T-helper 1 cell treated with Interleukin-12 subunit alpha and Interleukin-12 subunit beta and Interleukin-4 antibody, amounts not matched to agents 30 μg/mL and 1 μg/mL, for 36 hours (primary cell): ENCODE results near the gene DUSP28.
A peak's percentile ranks its signal among the peaks of the same experiment; 100 is the strongest.

Source experiments
- H3K27ac Mint-ChIP-seq: one replicate; pipeline ENCODE4 v1.8.0; 2021; ENCODE audit warnings: mild to moderate bottlenecking, mixed read lengths
- H3K27me3 Mint-ChIP-seq: one replicate; pipeline ENCODE4 v1.8.0; 2021; ENCODE audit warnings: low read depth, mixed read lengths
- H3K36me3 Mint-ChIP-seq: one replicate; pipeline ENCODE4 v1.8.0; 2021; ENCODE audit warnings: low read depth, mixed read lengths
- H3K4me1 Mint-ChIP-seq: one replicate; pipeline ENCODE4 v1.8.0; 2021; ENCODE audit warnings: low read depth, mixed read lengths
- H3K4me3 Mint-ChIP-seq: one replicate; pipeline ENCODE4 v1.8.0; 2021; ENCODE audit warnings: mild to moderate bottlenecking, moderate library complexity, mixed read lengths
- H3K9me3 Mint-ChIP-seq: one replicate; pipeline ENCODE4 v1.8.0; 2021; ENCODE audit warnings: mixed read lengths

Gene DUSP28

GRCh38 chr2:240539906-240540305 is 20.3 kb upstream of the DUSP28 start:
- peaks cover 12% of the 10 kb centered on the region for H3K9me3 Mint-ChIP-seq
- H3K27ac Mint-ChIP-seq = no peak overlapping the region
- H3K4me1 Mint-ChIP-seq = no peaks in the 10 kb centered on the region
- H3K36me3 Mint-ChIP-seq = peaks cover 39% of the 10 kb centered on the region
- H3K4me3 Mint-ChIP-seq = no peak overlapping the region
- no peaks in the 10 kb centered on the region for H3K27me3 Mint-ChIP-seq

GRCh38 chr2:240551288-240551687 is 8.9 kb upstream of the DUSP28 start:
- Mint-ChIP-seq H3K27me3 (no peaks in the 10 kb centered on the region), H3K27ac (no peak overlapping the region), H3K36me3 (peaks cover 32% of the 10 kb centered on the region), H3K4me1 (peaks cover 3% of the 10 kb centered on the region), H3K9me3 (peaks cover 15% of the 10 kb centered on the region), H3K4me3 (no peak overlapping the region)

GRCh38 chr2:240551811-240552210 is 8.3 kb upstream of the DUSP28 start:
- Mint-ChIP-seq H3K27me3 (no peaks in the 10 kb centered on the region), H3K36me3 (peaks cover 32% of the 10 kb centered on the region), H3K4me3 (no peak overlapping the region), H3K9me3 (peaks cover 15% of the 10 kb centered on the region), H3K27ac (no peak overlapping the region), H3K4me1 (peaks cover 8% of the 10 kb centered on the region)

- Mint-ChIP-seq H3K4me1 (peaks cover 18% of the 10 kb centered on the region), H3K27ac (no peak overlapping the region), H3K9me3 (peaks cover 15% of the 10 kb centered on the region), H3K27me3 (no peaks in the 10 kb centered on the region), H3K36me3 (peaks cover 30% of the 10 kb centered on the region), H3K4me3 (no peak overlapping the region)
Measured at GRCh38 chr2:240553956-240554480, 6.1 kb upstream of the DUSP28 start.

GRCh38 chr2:240554767-240555493 is 5.2 kb upstream of the DUSP28 start:
- peaks cover 15% of the 10 kb centered on the region for H3K9me3 Mint-ChIP-seq
- peaks cover 29% of the 10 kb centered on the region for H3K36me3 Mint-ChIP-seq
- H3K27ac Mint-ChIP-seq = no peak overlapping the region
- H3K4me3 Mint-ChIP-seq = no peak overlapping the region
- no peaks in the 10 kb centered on the region for H3K27me3 Mint-ChIP-seq
- peaks cover 27% of the 10 kb centered on the region for H3K4me1 Mint-ChIP-seq

GRCh38 chr2:240555541-240556250 is 4.5 kb upstream of the DUSP28 start:
- Mint-ChIP-seq H3K36me3 (peaks cover 26% of the 10 kb centered on the region), H3K9me3 (peaks cover 14% of the 10 kb centered on the region), H3K27me3 (no peaks in the 10 kb centered on the region), H3K4me3 (no peak overlapping the region), H3K4me1 (peaks cover 27% of the 10 kb centered on the region), H3K27ac (no peak overlapping the region)

DNA sequence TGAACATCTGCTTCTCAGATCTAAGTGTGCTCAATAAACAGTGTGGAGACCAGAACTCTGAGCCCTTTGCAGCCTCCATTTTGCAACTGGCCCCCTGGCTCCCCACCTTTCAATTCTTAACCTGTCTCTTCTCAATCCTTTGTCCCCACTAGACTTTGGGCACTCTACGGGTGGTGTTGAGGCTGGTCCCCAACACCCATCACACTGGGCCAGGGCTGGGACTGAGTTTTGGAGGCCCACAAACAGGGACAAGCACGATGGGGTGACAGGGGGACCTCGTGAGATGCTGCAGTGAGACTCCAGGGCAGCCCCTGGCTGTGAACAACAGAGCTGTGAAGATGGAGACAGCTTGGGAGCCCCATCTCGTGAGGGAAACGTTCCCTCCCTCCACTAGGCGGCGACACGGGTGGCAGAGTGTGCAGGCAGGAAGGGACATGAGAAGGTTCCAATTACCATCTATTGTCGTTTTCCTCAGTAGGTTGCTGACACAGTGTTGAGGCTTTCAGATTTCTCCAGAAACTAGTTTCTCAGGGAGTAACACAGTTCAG is 3.5 kb upstream of the DUSP28 start:
- H3K36me3 Mint-ChIP-seq = peaks cover 20% of the 10 kb centered on the region
- no peak overlapping the region for H3K27ac Mint-ChIP-seq
- no peaks in the 10 kb centered on the region for H3K27me3 Mint-ChIP-seq
- H3K4me1 Mint-ChIP-seq = peaks cover 33% of the 10 kb centered on the region
- peaks cover 5% of the 10 kb centered on the region for H3K9me3 Mint-ChIP-seq
- H3K4me3 Mint-ChIP-seq = no peak overlapping the region

GRCh38 chr2:240557101-240557751 is 2.9 kb upstream of the DUSP28 start:
- Mint-ChIP-seq H3K9me3 (no peaks in the 10 kb centered on the region), H3K4me1 (peaks cover 37% of the 10 kb centered on the region), H3K36me3 (peaks cover 17% of the 10 kb centered on the region), H3K27ac (no peak overlapping the region), H3K27me3 (no peaks in the 10 kb centered on the region), H3K4me3 (no peak overlapping the region)

DNA sequence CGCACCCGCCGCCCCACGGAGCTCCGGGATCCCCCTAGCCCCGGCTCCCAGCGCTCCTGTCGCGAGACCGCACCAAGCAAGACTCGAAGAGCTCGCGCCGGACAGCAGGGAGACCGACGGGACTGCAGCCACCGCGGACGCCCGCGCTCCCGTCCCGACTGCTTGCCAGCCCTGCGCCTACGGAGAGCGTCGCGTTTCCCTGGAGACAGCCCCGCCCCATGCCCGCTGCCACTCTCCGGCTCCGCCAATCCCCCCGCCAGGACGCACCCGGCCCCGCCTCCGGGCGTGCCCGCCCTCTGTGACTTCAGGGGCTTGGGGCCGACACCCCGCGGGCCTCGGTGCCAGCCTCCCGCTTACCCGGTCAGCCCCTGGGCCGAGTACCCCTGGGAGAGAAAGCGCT is 2.3 kb upstream of the DUSP28 start, which contains the start of gene ANKMY1:
ANKMY1 (minus strand) TSS at position 181 of the 400 bp plus-strand sequence. CDS start 653 bp downstream, outside the sequence.
- Mint-ChIP-seq H3K27ac (peak within 1 kb of the TSS; percentile 20), H3K4me1 (peaks cover 40% of the 10 kb centered on the region), H3K36me3 (peaks cover 18% of the 10 kb centered on the region)

DNA sequence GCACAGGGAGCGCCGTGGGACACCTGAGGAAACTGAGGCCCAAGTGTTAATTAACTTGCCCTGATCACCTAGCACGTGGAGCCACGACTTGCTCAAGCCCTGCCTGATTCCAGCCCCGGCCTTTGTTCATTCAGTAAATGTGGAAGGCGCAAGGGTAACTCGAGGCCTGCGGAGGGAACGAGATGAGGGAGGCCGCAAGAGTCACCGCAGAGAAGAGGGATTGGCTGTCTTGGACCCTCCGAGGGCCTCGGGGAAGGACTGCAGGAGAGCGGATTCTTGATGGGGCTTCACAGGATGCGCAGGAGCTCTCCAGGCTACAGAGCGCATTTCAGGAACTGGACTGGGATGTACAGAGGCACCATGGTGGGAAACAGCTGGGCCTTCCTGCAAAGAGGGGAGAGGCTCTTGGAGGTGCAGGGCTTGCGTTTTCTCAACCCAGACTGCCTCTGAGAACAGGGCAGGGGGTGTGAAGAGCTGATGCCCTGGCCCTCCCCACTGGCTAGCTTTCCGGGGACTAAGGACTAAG is 1.9 kb upstream of the DUSP28 start:
- H3K9me3 Mint-ChIP-seq = no peaks in the 10 kb centered on the region
- H3K4me3 Mint-ChIP-seq = peak overlapping the region; percentile 79
- H3K27me3 Mint-ChIP-seq = no peaks in the 10 kb centered on the region
- peaks cover 42% of the 10 kb centered on the region for H3K4me1 Mint-ChIP-seq
- peaks cover 16% of the 10 kb centered on the region for H3K36me3 Mint-ChIP-seq
- no peak overlapping the region for H3K27ac Mint-ChIP-seq

More for the DNA sequence above, 2.3 kb upstream of the DUSP28 start, which contains the start of gene ANKMY1:
- H3K9me3 Mint-ChIP-seq = no peaks in the 10 kb centered on the region
- H3K27me3 Mint-ChIP-seq = no peaks in the 10 kb centered on the region
- peak within 1 kb of the TSS; percentile 79 for H3K4me3 Mint-ChIP-seq

DNA sequence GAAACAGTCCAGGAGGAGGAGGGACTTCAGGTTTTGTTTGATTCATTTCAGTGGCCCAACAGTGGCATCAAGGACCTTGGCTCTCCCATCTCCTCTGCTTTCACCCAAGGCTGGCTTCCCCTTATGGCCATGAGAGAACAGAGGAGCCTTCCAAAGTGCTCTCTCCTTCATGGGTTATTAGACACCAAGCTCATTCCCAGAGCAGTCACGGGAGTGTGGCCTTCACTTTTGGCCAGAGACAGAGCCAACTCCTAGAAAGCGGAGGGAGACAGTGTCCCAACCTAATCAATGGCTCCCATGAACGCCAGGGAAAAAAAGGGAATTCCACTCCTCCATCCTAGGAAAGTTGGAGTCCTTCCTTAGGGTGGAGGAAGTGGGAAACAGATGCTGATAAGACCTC is 871 bp upstream of the DUSP28 start:
- peak overlapping the region; percentile 79 for H3K4me3 Mint-ChIP-seq
- no peak overlapping the region for H3K27ac Mint-ChIP-seq
- H3K27me3 Mint-ChIP-seq = no peaks in the 10 kb centered on the region
- H3K9me3 Mint-ChIP-seq = no peaks in the 10 kb centered on the region
- H3K36me3 Mint-ChIP-seq = peaks cover 20% of the 10 kb centered on the region
- H3K4me1 Mint-ChIP-seq = peaks cover 51% of the 10 kb centered on the region

GRCh38 chr2:240560480-240561324 is 545 bp downstream of the DUSP28 start:
- Mint-ChIP-seq H3K27me3 (no peaks in the 10 kb centered on the region), H3K27ac (peak overlapping the region; percentile 98), H3K4me1 (peaks cover 65% of the 10 kb centered on the region), H3K36me3 (peaks cover 32% of the 10 kb centered on the region), H3K4me3 (peak overlapping the region; percentile 86), H3K9me3 (no peaks in the 10 kb centered on the region)

- Mint-ChIP-seq H3K27ac (peak overlapping the region; percentile 98), H3K9me3 (no peaks in the 10 kb centered on the region), H3K27me3 (no peaks in the 10 kb centered on the region), H3K36me3 (peaks cover 33% of the 10 kb centered on the region), H3K4me1 (peaks cover 62% of the 10 kb centered on the region), H3K4me3 (peak overlapping the region; percentile 86)
Measured at GRCh38 chr2:240561325-240561971, 1.3 kb downstream of the DUSP28 start.
